Myocyte (in vitro differentiated cells): ENCODE measurements around the gene TIMM8A. TPM values are rescaled to one million over a fixed set of nuclear protein-coding genes. Genes with fewer than 3 reads are reported as not detected.
A peak's percentile ranks its signal among the peaks of the same experiment; 100 is the strongest.
"Not testable (repeated sequence)": the region's sequence is repeated elsewhere in the genome, so short reads cannot be mapped to it uniquely, and the experiment has no call there.

Source experiments
- DNase-seq: peaks from one replicate; pipeline ENCODE4 v3.0.0-alpha.2; 2012; ENCODE audit warnings: low read depth
- total RNA-seq: library from RNA; depleted of rRNA; stranded (reverse); fragments of >200 nt; gene quantifications from 2 replicates; pipeline ENCODE4 v1.2.3, GENCODE V29; 2014

Gene TIMM8A
- total RNA-seq, 1 donor from 2014 or later = 13.8 TPM

DNA sequence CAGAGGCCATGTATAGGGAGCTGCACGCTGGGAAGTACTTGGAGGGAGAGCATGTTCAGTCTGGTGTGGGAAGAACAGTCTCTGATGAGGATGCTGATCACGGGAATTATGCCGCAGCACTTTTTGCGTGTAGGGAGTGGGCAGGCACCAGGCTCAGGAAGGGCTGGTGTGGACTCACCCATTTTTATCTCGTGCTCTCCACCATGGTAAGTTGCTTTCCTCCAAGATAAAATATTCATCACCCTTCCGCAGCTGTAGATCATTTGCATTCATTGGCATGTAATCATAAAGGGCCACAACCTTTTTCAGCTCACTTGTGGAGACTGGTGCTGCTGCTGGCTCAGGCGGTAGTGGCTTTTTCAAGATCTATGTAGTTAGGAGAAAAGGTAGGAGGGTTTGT lies 11.8 kb upstream of the TIMM8A start:
- DNase-seq = no peak

DNA sequence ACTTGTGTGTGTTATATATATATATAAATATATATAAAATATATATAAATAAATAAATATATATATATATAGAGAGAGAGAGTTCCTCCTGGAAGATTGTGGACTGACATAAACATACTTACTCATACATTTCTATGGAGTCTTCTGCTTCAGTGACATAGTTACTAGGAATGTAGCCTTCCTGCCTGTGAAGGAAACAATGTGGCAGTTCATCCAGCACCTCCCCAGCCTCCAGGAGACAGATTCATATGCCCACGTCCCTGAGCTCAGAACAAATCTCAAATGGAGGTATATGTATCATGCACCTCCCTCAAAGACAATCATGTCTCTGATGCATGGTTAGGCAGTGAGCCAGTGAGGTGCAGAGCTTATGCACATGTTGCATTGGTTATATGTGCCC lies 11.4 kb upstream of the TIMM8A start:
- no peak for DNase-seq

DNA sequence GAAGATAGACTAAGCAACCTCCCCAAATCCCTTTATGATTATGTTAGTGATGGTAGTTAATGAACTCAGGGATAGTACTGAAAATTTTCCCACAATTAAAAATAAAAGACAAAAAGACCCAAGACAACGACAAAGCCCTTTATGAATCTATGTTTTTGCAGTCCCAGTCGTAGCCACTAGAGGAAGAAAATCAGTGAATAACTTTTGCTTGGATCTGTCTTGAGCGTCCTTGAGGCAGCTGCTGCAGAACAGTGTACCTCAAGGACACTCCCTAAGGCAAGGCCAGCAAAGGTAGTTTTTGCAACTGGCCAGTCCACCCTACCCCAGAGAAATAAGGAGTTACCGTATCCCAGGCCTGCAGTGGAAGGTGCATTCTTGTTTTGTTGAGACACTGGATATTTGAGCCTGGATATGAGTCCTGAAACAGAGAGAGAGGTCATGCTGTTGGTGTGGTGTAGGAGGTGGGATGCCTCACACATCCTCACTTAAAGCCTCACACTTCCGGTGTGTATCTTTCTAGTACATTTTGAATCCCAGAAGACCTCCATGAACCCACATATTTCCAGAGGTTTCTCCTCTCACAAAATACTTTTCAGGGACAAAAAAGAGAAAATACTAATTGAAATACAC lies 8.7 kb upstream of the TIMM8A start:
- DNase-seq = peak; percentile 9

DNA sequence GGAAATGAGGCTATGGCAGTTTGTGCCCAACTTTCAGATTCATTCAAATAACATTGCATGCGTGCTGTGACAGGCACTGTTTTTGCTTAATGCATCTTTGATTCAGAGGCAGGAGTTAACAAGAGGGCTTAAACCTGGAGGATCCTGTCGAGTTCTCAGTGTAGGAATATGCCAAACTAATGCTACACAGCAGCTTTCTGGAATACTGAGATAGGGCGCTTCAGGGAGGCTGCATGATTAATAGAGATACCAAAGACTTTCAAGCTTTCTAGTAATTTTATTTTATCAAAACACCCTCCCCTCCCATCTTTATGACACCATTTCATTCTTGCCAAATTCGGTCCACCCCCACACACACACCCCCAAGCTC lies 636 bp upstream of the TIMM8A start:
- no peak for DNase-seq

DNA sequence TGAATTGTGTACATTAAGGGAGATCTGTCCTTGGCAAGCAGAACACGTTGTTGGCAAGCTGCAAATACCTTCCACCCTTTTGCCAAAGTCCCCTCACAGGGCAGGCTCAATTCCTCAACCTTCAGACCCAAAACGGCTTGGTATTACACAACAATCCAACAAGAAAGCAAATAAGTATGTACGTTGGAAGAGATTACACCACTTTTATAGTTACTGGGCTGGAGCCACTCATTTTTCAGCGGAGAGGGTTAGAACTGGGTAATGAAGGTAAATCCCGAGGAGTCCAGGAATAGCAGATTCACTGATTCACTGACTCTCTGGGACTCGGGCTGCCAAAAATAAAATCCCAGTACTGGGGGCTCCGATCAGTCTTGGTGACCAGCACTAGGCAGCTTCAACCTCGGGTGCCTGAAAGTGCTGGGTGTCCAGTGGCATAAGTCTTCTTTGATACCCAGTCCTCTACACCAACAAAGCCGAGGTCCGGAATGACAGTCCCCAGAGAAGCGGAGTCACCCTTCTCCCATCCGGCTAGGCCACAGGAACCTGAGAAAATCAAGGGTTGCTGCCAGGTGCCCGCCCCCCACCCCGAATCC lies 587 bp downstream of the TIMM8A start:
- DNase-seq = peak; percentile 21

GRCh38 chrX:101337776-101338271 lies 10.7 kb downstream of the TIMM8A start:
- no peak for DNase-seq

- not testable (repeated sequence) for DNase-seq
Measured at GRCh38 chrX:101334310-101334709, 14.2 kb downstream of the TIMM8A start.

DNA sequence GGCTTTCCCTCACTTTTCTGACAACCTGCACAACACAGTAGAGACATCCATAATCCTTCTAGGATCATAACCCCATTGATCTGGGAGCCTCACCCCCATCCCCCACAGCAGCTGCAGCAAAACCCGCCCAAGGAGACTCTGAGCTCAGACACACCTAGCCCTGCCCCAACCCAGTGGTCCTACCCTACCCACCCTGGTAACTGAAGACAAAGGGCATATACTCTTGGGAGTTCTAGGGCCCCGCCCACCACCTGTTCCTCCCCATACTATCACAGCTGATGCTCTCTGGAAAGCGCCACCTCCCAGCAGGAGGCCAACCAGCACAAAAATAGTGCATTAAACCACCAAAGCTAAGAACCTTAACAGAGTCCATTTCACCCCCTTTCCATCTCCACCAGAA lies 21.9 kb downstream of the TIMM8A start:
- peak; percentile 77 for DNase-seq

DNA sequence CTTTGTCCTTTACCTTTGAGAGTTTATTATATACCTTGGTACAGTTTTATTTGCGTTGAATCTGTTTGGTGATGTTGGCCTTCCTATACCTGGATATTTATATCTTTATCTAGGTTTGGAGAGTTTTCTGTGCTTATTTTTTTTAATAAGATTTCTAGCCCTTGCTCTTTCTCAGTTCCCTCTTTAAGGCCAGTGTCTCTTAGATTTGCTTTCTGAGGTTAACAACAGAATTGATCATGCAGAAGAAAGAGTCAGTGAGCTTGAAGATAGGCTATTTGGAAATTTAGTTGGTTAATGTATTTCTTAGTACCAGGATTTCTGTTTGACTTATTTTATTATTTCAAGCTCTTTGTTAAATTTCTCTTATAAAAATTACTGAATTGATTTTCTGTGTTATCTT lies 44.8 kb downstream of the TIMM8A start:
- DNase-seq = no peak

Other genes with a start within 250 kb of the TIMM8A start
- gene DRP2, start 129.0 kb downstream of the TIMM8A start, total RNA-seq = 7.5 and 14.9 TPM in 2 replicates
- gene TAF7L, start 57.4 kb downstream of the TIMM8A start, total RNA-seq = 0.08 TPM in 1 of 2 replicates, not detected in the other
- gene BTK, start 37.4 kb upstream of the TIMM8A start, total RNA-seq = not detected in 2 replicates
- gene RPL36A, start 42.3 kb upstream of the TIMM8A start, total RNA-seq = 815 and 1,644 TPM in 2 replicates
- gene GLA, start 59.2 kb upstream of the TIMM8A start, total RNA-seq = 23.7 and 33.7 TPM in 2 replicates
- 79.3 and 95.6 TPM in 2 replicates for gene HNRNPH2, start 59.5 kb upstream of the TIMM8A start, total RNA-seq
- 0.78 and 0.86 TPM in 2 replicates for gene ARMCX4, start 136.7 kb upstream of the TIMM8A start, total RNA-seq
- gene ARMCX1, start 201.8 kb upstream of the TIMM8A start, total RNA-seq = 101 and 135 TPM in 2 replicates